DMS79 (cell line): ENCODE measurements around the gene PIK3R3.

Source experiments
- DNase-seq: peaks from one replicate; lab custom pipeline; 2025; lab: John Stamatoyannopoulos, UW

Gene PIK3R3

DNA sequence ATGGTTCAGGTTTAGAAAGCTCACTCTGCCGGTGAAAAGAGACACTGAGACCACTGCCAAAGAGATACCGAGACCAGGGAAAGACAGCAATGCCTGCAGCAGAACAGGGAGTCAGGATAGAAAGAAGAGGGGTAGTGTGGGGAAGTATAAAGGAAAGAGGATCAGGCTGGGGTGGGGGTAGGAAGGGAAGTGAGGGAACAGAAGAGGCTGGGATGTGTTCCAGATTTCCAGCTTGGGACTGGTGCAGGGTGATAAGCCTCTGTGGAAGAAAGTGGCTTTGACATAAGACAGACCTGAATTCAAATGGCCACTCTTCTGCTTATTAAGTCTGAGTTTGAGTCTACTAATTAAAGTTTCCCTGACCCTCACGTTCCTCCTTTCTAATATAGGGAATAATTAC lies 105.9 kb downstream of the PIK3R3 start:
- no peak for DNase-seq

GRCh38 chr1:46021046-46021996 lies 111.1 kb downstream of the PIK3R3 start:
- DNase-seq = no peak

GRCh38 chr1:46020010-46020409 lies 112.4 kb downstream of the PIK3R3 start:
- no peak for DNase-seq

DNA sequence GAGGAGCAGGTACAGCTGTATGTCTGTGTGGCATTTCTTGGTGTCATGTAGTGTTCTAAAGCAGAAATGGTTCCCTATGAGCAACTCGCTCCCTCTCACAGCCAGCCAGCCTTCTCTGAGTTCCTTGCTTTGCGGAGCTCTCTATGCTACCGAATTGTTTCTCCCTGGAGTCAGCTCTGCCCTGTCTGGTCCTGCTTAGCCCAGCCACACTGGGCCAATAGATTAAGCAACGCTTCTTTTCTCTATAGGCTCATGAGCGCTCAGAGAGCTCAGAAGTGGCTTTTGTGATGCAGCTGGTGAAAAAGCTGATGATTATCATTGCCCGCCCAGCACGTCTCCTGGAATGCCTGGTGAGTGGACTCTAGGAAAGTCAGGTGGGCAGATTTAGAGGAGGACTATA lies 113.1 kb downstream of the PIK3R3 start:
- no peak for DNase-seq

DNA sequence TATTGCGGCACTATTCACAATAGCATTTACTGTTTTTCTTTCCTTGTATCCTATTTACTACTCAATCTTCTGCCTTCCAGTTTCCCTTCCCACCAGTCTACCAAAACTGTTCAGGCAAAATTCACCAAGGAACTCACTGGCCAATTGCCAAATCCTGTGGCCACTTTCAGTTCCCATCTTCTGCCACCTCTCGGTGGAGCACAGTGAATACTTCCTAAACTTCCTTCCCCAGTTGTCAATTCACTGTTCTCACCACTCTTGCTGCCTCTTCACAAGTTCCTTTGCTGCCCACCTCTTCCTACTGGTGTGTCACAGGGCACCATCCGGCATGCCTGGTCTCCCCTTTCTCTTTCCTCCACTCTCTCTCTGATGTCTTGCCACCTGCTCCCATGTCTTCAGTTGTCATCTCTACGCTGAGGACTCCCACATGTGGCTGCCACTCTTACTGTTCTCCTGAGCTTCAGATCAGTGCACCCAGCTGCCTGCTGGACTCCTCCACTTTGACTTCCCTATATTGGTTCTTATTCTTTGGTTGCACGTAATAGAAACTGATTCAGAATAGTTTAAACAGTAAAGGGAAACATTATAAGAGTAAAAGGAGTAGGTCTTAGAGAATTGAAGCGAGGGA lies 114.4 kb downstream of the PIK3R3 start:
- DNase-seq = no peak

GRCh38 chr1:46013581-46013980 lies 118.8 kb downstream of the PIK3R3 start:
- no peak for DNase-seq

DNA sequence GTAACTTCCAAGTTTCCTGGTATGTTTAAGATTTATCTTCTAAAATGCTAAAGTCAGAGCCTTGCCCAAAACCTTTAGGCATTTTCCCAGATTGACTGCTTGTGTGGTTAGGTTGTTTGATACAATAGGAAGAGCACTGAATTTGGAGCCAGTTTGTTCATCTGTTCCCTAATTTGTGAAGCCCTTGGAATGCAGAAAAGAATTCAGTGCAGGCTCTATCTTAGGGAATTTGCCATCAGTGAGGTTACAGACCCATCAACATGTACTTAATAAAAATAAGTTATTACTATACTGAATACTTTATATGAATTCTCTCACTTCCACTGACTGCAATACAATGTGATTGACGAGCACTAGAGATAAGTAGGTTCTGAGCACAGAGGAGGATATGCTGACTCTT lies 120.2 kb downstream of the PIK3R3 start:
- no peak for DNase-seq

DNA sequence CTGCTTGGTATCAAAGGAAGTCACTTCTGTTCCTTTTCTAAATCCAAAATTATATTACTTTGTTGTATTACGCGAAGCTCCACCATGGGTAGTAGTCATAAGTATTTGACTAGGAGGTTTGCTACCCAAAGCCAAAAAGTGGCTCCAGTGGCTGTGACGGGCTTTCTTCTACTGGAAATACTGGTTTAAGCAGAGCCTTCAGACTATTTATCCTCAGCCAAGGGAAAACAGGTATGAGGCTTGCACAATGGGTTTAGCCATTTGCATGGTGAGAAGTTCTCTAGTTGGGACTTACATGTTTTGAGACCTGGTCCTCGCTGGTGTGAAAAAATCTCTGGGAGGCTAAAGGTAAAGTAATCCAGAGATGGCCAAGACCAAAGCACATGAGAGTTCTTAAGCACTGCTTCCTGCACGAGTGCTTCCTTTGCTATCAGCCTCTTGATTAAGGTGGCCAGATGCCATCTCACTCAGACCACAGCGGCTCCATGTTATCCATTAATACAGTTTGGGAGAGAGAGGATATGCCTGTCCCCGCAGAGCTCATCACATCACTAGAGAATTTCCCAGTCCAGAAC lies 121.2 kb downstream of the PIK3R3 start:
- no peak for DNase-seq

GRCh38 chr1:46010611-46011010 lies 121.8 kb downstream of the PIK3R3 start:
- DNase-seq = no peak

DNA sequence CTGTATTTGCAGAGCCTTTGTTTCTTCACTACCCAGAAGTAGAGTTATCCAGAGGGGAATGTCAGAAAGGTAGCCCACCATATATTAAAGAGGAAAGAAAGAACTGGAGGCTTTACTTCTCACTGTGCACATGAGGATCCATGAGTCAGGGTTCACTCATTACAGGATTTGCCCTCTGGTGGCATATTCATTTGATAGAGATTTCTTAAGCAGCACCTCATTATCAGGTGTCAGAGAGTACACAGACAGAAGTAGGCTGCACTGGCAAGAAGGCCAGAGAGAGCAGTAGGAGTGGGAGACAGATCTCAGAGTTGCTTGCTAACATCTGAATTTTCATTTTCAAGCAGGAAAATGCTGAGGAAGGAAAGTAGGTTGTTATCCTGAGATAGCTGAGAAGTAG lies 123.8 kb downstream of the PIK3R3 start:
- DNase-seq = no peak

DNA sequence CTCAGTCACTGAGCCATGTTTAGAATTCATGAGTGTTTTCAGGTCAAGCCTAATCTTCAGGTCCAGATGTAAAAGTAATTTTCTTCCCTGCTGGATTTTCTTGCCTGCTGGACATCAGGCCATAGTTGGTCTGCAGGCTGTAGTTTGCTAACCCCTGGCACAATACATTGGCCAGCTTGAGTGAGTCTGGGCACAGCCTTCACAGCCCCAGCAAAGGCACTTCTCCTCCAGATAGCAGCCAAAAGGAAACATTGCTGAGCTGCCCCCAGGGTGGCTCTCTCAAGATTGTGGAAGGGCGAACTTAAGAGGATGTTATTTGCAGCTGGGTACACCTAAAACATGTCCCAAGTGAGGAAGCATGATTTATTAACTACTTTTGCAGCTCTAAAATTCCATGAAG lies 126.8 kb downstream of the PIK3R3 start:
- DNase-seq = no peak

- DNase-seq = no peak
Measured at GRCh38 chr1:46004492-46004891, 127.9 kb downstream of the PIK3R3 start.

DNA sequence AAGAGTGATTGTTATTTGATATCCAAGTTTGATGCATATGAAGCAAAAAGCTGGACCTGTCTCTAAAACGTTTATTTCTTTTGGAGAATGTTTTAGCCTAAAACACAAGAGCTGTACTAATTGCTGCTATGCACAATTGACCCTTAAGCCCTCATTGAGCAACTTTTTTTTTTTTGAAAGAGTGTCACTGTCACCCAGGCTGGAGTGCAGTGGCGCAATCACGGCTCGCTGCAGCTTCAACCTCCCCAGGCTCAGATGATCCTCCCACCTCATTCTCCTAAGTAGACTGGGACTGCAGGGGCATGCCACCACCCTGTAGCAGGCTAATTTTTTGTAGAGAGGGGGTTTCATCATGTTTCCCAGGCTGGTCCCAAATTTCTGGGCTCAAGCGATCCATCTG lies 129.1 kb downstream of the PIK3R3 start:
- DNase-seq = no peak

- DNase-seq = no peak
Measured at GRCh38 chr1:46002551-46003150, 129.8 kb downstream of the PIK3R3 start.

- no peak for DNase-seq
Measured at GRCh38 chr1:46001081-46001785, 131.2 kb downstream of the PIK3R3 start.

DNA sequence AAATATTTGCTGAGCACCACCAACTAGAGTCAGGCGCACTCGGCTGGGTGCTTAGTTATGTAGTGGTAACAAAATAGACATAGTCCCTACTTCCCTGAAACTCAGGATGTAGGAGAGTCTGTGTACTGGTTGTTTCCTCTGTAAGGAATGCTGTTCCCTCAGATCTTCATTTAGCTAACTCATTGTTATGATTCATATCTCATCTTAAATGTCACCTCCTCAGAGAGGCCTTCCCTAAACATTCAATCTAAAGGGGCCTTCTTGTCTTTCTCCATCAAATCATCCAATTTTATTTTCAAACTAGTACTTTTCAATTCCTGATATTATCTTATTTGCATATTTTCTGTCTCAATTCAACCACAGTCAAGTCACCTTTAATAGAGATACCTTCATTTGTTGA lies 132.9 kb downstream of the PIK3R3 start:
- no peak for DNase-seq

DNA sequence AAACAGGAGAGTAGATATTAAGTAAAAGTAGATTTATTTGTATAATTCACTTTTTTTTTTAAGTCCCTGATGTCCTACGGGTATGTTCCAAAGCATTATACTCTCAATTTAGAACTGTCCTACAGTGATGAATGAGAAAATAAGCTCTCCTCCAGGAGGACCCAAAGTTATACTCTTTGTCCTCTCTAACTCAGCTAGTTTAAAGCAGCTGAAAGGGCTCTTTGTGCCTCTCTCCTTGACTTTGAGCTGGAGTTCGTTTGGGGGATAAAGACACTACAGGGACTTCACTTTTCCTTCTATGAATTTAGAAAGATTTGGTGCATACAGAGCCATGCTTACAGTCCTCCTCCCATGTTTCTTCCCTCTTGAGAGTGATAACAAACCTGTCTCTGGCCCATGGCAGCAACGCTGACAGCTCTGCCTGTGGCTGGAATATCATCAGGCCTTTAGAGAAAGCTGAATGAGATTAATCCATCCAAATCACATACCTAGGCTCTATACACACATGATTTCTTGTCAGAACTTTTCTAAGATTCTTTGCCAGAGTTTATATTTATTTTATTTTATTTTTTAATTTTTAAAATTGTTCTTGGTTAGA lies 134.3 kb downstream of the PIK3R3 start:
- no peak for DNase-seq

DNA sequence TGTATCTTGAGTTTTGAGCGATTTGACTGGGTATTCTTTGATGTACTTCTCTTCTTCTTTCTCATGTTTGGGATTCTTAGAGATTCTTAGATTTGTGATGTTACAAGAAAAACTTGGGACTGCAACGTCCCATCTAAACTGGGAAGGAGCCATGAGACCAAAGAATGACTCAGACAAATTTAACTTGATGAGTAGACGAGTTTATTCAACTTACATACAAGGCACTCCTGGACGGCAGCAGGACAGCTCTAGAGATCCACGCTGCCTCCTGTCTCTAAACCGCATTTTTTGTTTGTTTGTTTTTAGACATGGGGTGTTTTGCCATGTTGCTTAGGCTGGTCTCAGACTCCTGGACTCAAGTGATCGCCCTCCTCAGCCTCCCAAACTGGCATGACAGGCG lies 137.1 kb downstream of the PIK3R3 start:
- no peak for DNase-seq

DNA sequence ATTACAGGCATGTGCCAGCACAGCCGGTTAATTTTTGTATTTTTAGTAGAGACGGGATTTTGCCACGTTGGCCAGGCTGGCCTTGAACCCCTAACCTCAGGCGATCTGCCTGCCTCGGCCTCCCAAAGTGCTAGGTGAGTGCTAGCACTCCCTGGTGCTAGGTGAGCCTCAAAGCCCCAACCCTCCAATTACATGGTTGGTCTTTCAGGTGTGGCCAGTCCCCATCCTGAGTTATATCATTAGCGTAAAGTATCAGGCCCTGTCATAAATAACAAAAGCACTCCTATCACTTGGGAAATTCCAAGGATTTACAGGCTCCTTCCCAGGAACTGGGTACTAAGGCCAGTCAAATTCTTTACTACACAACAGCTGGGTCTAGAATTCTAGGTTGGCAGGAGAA lies 138.0 kb downstream of the PIK3R3 start:
- no peak for DNase-seq
